Epithelial cell of prostate (primary cell): Measurements from ENCODE around the gene C20orf144.

Source experiments
- DNase-seq: peaks from one replicate; pipeline ENCODE4 v3.0.0-alpha.2; 2011; ENCODE audit warnings: low read depth, low spot score
- H3K27ac ChIP-seq: fragments of 450-650 bp; 2 replicates; pipeline ENCODE4 v1.5.1; 2017; ENCODE audit warnings: mild to moderate bottlenecking

C20orf144 gene

DNA sequence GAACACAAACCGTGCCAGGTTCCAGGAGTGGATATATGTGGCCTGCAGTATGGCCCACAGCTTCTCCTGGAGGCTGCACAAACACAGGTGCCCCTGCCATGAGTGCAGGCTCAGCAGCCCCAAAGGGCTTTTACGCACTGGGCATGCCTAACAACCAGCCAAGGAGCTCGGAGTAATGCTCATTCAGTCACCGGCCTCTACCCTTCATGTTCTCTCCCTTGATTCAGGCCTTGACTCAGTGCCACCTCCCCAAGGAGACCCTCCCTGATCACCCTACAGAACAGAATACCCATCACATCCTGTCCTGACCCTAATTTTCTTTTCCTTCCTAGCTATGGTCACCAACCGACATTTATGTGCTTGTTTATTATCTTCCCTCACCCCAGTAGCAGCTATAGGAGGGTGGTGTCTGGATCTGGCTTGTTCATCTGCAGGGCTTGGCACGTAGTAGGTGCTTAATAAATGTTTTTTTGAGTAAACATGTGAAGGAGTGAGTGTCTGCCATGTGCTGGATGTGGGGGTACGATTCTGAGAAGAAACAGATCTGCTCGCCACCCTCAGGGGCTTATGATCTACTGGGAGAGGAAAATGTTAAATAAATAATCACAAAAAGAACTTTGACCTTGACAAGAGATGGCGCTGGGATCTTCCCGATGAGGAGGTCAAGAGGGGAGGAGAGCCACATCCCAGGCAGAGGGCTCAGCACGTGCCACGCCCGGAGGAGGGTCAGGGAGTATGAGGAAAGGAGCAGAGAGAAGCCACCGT is 48.7 kb downstream of the C20orf144 start:
- H3K27ac ChIP-seq = no peak overlapping the region
- no peak for DNase-seq

GRCh38 chr20:33711446-33711738 is 49.3 kb downstream of the C20orf144 start:
- no peak overlapping the region for H3K27ac ChIP-seq
- DNase-seq = no peak
